OCI-LY1 (cell line): ENCODE results near the gene CCDC18.

ENCODE experiments used
- H2AFZ ChIP-seq: fragments of 200-600 bp; sonication (generic), shearing (Covaris generic); 2 replicates; pipeline ENCODE4 v1.6.0; 2014; ENCODE audit warnings: antibody characterized with exemption, mild to moderate bottlenecking, low read length
- H3F3A ChIP-seq: fragments of 200-600 bp; sonication (generic), shearing (Covaris generic); 2 replicates; pipeline ENCODE4 v1.6.0; 2014; ENCODE audit warnings: mild to moderate bottlenecking, antibody characterized with exemption, low read length, moderate library complexity; ENCODE audit not compliant: insufficient read depth
- H3K27ac ChIP-seq: fragments of 200-600 bp; sonication (generic); 2 replicates; pipeline ENCODE4 v1.5.1; 2014; ENCODE audit warnings: low read length, mixed run types, mild to moderate bottlenecking, low read depth; ENCODE audit not compliant: poor library complexity, severe bottlenecking
- H3K27me3 ChIP-seq: fragments of 200-600 bp; sonication (generic); 2 replicates; pipeline ENCODE4 v1.6.0; 2014; ENCODE audit warnings: antibody characterized with exemption, mild to moderate bottlenecking, low read length, moderate library complexity; ENCODE audit not compliant: insufficient read depth
- H3K36me3 ChIP-seq: fragments of 200-600 bp; sonication (generic); 2 replicates; pipeline ENCODE4 v1.6.1; 2014; ENCODE audit warnings: mild to moderate bottlenecking, antibody characterized with exemption, low read length, moderate library complexity, mixed read lengths; ENCODE audit not compliant: insufficient read depth
- H3K4me1 ChIP-seq: fragments of 200-600 bp; sonication (generic); 2 replicates; pipeline ENCODE4 v1.5.1; 2014; ENCODE audit warnings: mild to moderate bottlenecking, low read length, moderate library complexity; ENCODE audit not compliant: insufficient read depth, severe bottlenecking
- H3K4me2 ChIP-seq: fragments of 200-600 bp; sonication (generic), shearing (Covaris generic); 2 replicates; pipeline ENCODE4 v1.6.1; 2014; ENCODE audit warnings: low read length
- H3K4me3 ChIP-seq: fragments of 200-600 bp; sonication (generic); 2 replicates; pipeline ENCODE4 v1.5.1; 2014; ENCODE audit warnings: low read length, low read depth, mild to moderate bottlenecking, mixed read lengths; ENCODE audit not compliant: poor library complexity, severe bottlenecking
- H3K79me2 ChIP-seq: fragments of 200-600 bp; shearing (Covaris generic); 2 replicates; pipeline ENCODE4 v1.6.1; 2016; ENCODE audit warnings: mixed run types, low read length, mixed read lengths; ENCODE audit not compliant: insufficient read depth
- H3K9ac ChIP-seq: fragments of 200-600 bp; sonication (generic), shearing (Covaris generic); 2 replicates; pipeline ENCODE4 v1.6.1; 2014; ENCODE audit warnings: mild to moderate bottlenecking, low read length, mixed read lengths
- H3K9me2 ChIP-seq: fragments of 200-600 bp; sonication (generic), shearing (Covaris generic); 2 replicates; pipeline ENCODE4 v1.6.1; 2014; ENCODE audit warnings: low read depth, mild to moderate bottlenecking, low read length, mixed read lengths
- H3K9me3 ChIP-seq: fragments of 200-600 bp; shearing (Covaris generic); 2 replicates; pipeline ENCODE4 v1.6.1; 2014; ENCODE audit warnings: low read length, mixed read lengths
- H4K20me1 ChIP-seq: fragments of 200-600 bp; sonication (generic), shearing (Covaris generic); 2 replicates; pipeline ENCODE4 v1.6.0; 2016; ENCODE audit warnings: mild to moderate bottlenecking, low read length; ENCODE audit not compliant: insufficient read depth
- EZH2 ChIP-seq: fragments of 200-600 bp; sonication (generic), shearing (Covaris generic); IDR thresholded peaks from 2 replicates; pipeline ENCODE4 v1.8.0; 2017; ENCODE audit warnings: borderline replicate concordance, mixed run types, mild to moderate bottlenecking, antibody characterized with exemption, low read length, moderate library complexity, mixed read lengths
- TF ChIP-seq, protein P1 (sequence below): fragments of 200-600 bp; sonication (generic), shearing (Covaris generic); IDR thresholded peaks from 2 replicates; pipeline ENCODE4 v1.5.1; 2017; ENCODE audit warnings: mild to moderate bottlenecking, antibody characterized with exemption, low read length, moderate library complexity, mixed read lengths

CCDC18 gene

DNA sequence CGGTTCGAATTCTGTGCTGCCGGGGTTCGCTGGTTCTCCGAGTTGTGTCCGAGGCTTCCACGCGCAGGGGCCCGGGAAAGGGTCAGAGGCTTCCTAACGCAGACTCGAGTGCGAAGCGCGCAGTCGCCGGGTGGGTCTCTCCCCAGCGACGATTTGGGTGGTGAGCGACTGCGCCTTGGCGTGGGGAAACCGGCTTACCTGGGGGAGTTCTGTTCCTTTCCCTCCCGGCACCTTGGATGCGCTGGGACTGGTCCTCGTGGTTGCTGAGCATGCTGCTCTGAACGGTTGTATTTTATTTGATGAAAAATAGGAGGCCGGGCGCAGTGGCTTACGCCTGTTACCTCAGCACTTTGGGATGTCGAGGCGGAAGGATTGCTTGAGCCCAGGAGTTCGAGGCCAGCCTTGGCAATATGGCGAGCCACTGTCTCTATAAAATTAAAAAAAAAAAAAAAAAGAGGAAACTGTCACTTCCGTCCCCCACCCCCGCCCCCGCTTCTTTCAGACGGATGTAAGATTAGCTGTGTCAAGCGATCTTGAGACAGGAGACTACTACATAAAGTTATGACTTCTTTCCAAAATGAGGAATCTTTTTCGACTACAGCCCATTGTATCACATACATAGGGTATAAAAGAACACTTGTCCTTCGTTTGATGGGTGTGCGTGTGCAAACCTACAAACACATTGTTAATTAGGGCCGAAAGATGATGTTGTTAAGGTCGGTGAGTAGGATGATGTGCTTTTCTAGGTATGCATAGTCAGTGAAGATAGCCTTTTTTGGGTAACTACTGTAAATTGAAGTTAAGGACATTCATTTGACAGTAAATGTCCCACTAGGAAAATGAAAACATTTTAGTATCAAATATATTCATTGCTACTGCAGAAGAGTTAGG is at the start of gene CCDC18:
Gene CCDC18 (plus strand): TSS at position 2 of the 891 bp plus-strand sequence. CDS start 2,638 bp downstream, outside the sequence.
- peak within 1 kb of the TSS; percentile 95 for H3K4me2 ChIP-seq
- H3K9ac ChIP-seq = peak within 1 kb of the TSS; percentile 84
- H3K4me3 ChIP-seq = peak within 1 kb of the TSS; percentile 80
- no peaks in the 10 kb centered on the region for H4K20me1 ChIP-seq
- H3K27ac ChIP-seq = peak within 1 kb of the TSS; percentile 90
- TF ChIP-seq, protein P1, sequence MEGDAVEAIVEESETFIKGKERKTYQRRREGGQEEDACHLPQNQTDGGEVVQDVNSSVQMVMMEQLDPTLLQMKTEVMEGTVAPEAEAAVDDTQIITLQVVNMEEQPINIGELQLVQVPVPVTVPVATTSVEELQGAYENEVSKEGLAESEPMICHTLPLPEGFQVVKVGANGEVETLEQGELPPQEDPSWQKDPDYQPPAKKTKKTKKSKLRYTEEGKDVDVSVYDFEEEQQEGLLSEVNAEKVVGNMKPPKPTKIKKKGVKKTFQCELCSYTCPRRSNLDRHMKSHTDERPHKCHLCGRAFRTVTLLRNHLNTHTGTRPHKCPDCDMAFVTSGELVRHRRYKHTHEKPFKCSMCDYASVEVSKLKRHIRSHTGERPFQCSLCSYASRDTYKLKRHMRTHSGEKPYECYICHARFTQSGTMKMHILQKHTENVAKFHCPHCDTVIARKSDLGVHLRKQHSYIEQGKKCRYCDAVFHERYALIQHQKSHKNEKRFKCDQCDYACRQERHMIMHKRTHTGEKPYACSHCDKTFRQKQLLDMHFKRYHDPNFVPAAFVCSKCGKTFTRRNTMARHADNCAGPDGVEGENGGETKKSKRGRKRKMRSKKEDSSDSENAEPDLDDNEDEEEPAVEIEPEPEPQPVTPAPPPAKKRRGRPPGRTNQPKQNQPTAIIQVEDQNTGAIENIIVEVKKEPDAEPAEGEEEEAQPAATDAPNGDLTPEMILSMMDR = no peak
- no peak for TF ChIP-seq EZH2
- peaks cover 67% of the 10 kb centered on the region for H3K4me1 ChIP-seq
- H3F3A ChIP-seq = no peaks in the 10 kb centered on the region
- H3K79me2 ChIP-seq = peaks cover 59% of the 10 kb centered on the region
- no peak within 1 kb of the TSS for H2AFZ ChIP-seq
- no peaks in the 10 kb centered on the region for H3K9me3 ChIP-seq
- no peaks in the 10 kb centered on the region for H3K27me3 ChIP-seq
- no peaks in the 10 kb centered on the region for H3K9me2 ChIP-seq
- H3K36me3 ChIP-seq = peaks cover 20% of the 10 kb centered on the region

DNA sequence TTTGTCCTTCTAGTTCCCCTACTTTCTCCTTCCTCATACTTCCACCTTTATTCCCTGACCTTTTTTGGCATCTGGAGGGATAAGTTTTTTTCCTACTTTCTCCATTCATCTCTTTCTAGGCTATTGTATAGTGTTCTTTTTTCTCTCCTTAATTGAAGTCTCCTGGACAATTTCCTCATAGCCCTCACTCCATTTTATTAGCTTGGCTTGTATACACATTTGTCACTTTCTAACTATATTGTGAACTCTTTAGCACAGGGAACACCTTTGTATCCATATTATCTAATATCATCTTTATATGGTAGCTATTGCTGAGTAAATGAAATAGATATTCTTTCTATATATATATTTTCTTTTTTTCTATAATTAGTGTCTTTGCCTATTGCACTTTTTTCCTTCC is 47.9 kb upstream of the CCDC18 start:
- Histone ChIP-seq H3K36me3 (peaks cover 95% of the 10 kb centered on the region), H3K79me2 (no peaks in the 10 kb centered on the region), H3K27ac (no peak overlapping the region), H3K4me1 (no peaks in the 10 kb centered on the region), H3K4me3 (no peak overlapping the region), H3K4me2 (no peak overlapping the region), H3K27me3 (no peaks in the 10 kb centered on the region), H3F3A (no peaks in the 10 kb centered on the region), H3K9me3 (no peaks in the 10 kb centered on the region), H2AFZ (no peak overlapping the region), H3K9me2 (no peaks in the 10 kb centered on the region), H4K20me1 (no peaks in the 10 kb centered on the region), H3K9ac (no peak overlapping the region)
- TF ChIP-seq, protein P1 = no peak
- TF ChIP-seq EZH2 = no peak

- H3K4me3 ChIP-seq = no peak overlapping the region
- no peaks in the 10 kb centered on the region for H4K20me1 ChIP-seq
- H3K9me2 ChIP-seq = no peaks in the 10 kb centered on the region
- H3K9me3 ChIP-seq = no peaks in the 10 kb centered on the region
- H3K79me2 ChIP-seq = peaks cover 5% of the 10 kb centered on the region; the same call in 1 of the 2 replicates
- H3K27ac ChIP-seq = no peak overlapping the region
- no peak overlapping the region for H2AFZ ChIP-seq
- H3K27me3 ChIP-seq = no peaks in the 10 kb centered on the region
- TF ChIP-seq, protein P1 = no peak
- TF ChIP-seq EZH2 = no peak
- H3K4me2 ChIP-seq = no peak overlapping the region
- peaks cover 96% of the 10 kb centered on the region for H3K36me3 ChIP-seq
- H3K9ac ChIP-seq = no peak overlapping the region
- H3F3A ChIP-seq = no peaks in the 10 kb centered on the region
- H3K4me1 ChIP-seq = no peaks in the 10 kb centered on the region
These were observed 44.1 kb upstream of the CCDC18 start for GRCh38 chr1:93136445-93136844.
